Bone marrow (tissue), 2 donors: ENCODE data around the gene TAS1R3.
"Not testable (repeated sequence)": the region's sequence is repeated elsewhere in the genome, so short reads cannot be mapped to it uniquely, and the experiment has no call there.

Experiments used
- DNase-seq, 2 donors: peaks; one replicate each; lab custom pipeline; 2025; lab: John Stamatoyannopoulos, UW

The TAS1R3 gene

GRCh38 chr1:1354271-1355247 is 23.5 kb downstream of the TAS1R3 start:
- DNase-seq = no peak

DNA sequence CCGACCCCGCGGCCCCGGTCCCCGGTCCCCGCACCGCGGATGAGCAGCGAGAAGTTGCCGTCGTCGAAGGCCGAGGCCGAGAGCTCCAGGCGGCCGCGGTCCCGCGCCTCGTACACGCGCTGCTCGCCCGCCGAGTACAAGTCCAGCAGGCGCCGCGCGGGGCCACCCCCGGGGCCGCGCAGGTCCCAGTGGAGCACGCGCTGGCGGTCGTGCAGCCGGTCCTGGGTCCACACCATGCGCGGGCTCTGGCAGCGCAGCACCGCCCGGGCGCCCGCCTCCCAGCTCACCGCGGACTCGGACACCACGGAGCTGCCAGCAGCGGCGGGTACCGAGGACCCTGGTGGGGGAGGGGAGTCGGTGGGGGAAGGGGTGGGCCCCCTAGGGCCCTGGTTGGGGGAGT is 24.3 kb downstream of the TAS1R3 start:
- no peak for DNase-seq

- no peak for DNase-seq
Observed at GRCh38 chr1:1356166-1356795, 25.2 kb downstream of the TAS1R3 start.

DNA sequence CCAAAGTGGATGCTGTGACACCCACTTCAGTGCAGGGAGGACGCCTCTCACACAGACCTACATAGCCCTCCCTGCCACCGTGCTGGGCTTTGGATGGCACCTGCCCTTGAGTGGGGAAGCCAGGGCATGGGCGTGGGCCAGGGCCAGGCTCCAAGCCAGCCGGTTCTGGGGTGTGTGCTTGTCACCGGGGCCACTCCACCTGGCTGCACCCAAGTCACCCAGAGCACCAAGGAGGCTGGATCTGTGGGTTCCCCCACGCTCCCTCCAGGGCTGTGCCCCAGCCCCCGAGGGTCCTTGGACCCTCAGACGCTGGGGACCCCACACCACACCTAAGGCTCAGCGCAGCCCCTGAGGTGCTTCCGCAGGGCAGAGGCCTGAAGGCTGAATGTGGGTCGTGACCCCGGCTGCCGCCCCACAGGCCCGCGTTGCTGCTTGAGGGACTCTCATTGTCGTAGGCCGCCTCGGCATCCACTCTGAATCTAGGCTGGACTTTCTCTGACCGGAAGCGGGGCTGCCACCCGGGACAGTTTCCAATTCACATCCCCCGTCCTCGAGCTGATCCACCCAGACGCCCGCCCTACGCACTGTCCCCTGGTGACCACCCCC is 25.8 kb downstream of the TAS1R3 start:
- DNase-seq = no peak

- no peak for DNase-seq
Observed at GRCh38 chr1:1357871-1358432, 26.9 kb downstream of the TAS1R3 start.

DNA sequence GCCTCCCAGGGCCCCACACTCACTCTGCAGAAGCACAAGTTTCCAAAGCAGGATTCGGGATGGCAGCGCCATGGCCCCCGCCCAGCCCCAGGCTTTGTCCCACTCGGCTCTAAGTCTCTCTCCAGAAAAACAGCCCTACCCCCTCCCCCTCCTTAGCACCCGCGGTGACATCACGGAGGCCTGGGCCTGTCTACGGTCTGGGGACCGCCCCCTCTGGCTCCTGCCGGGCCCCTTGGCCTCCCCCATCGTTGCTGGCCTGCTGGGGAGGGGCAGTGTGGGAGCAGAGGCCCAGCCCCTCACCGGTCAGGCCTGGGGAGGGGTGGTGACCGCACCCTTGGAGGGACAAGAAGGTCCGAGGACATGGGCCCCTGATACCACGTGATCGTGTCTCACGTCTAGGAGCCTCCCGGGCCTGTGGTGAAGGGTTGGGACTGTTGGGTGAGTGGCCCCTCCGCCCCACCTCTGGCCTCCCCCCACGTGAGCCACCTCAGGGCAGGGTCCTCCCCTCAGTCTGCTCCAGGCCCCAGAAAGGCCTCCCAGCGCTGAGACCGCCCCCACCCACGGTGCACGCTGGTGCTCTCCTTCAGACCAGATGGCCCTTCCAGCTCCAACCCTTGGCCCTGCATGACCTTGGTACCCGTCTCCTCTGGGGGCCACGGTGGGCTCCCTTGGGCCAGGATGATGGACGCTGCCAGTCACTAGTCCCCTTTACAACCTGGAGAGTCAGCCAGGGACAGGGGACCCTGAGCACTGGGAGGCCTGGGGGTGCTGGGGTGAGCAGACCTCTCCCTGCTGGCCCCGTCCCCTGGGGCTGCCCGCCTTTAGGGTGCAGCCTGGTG is 27.6 kb downstream of the TAS1R3 start, which contains the start of gene MXRA8:
Gene MXRA8 (minus strand): TSS at position 123 of the 839 bp plus-strand sequence. CDS start 51 bp downstream, at position 72.
- DNase-seq = no peak

- DNase-seq = no peak
Observed at GRCh38 chr1:1359308-1359663, 28.2 kb downstream of the TAS1R3 start.

- no peak for DNase-seq
Observed at GRCh38 chr1:1359664-1360468, 28.8 kb downstream of the TAS1R3 start.

DNA sequence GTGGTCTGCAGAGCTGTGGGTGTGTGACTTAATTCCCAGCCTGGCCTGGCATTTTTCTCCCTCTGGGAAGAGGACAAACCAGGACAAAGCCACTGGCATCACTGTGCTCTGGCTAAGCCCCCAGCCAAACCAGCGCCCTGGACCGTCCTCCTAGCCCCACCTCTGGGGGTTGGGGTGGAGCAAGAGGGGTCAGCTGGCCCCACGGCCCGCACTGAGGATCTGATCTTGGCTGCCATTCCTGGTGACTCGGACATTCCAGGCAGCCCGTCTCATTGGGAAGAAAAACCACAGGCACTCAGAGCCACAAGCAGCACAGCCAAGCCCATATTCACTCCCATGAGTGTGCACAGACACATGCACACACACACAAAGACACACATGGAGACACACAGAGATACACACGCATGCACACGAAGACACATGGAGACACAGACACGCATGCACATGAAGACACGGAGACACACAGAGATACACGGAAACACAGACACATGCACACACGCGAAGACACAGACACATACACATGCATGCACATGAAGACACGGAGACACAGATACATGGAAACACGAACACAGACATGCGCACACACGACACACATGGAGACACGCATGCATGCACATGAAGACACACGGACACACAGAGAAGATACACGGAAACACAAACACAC is 29.6 kb downstream of the TAS1R3 start:
- no peak for DNase-seq

GRCh38 chr1:1361233-1361981 is 30.3 kb downstream of the TAS1R3 start:
- no peak for DNase-seq

DNA sequence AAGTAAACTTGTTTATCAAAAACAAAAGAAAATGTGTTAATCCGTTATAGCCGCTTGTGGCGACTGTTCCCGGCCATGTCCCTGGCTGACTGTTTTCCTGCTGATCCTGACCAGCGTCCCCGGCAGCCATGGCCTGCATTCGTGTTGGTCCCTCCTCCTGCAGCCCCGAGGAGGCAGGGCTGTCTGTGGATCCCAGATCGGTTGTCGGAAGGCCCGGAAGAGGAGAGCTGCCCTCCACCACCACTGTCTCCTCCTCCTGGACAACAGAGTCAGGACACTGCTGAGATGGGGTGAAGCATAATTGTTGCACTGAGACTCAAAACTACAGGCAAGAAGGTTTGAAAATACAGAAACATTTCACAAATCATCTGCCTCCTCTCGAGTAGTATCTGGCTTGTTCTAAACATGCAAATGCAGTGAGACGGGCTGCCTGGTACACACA is 30.9 kb downstream of the TAS1R3 start:
- no peak for DNase-seq

DNA sequence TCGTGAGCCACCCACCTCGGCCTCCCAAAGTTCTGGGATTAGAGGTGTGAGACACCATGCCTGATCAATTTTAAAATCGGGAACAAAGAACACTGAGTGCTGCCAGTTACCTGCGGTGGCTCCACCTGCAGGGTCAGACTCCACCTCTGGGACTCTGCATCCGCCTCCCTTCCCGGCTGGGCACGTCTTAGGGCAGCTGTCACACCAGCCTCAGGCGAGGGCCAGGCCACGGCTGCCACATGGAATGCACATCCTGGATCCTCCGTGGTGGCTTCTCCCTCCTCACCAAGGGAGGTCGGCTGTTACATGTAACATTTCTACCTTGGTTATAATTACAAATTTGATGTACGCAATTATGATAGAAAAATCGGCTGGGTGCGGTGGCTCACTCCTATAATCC is 33.2 kb downstream of the TAS1R3 start:
- no peak for DNase-seq

DNA sequence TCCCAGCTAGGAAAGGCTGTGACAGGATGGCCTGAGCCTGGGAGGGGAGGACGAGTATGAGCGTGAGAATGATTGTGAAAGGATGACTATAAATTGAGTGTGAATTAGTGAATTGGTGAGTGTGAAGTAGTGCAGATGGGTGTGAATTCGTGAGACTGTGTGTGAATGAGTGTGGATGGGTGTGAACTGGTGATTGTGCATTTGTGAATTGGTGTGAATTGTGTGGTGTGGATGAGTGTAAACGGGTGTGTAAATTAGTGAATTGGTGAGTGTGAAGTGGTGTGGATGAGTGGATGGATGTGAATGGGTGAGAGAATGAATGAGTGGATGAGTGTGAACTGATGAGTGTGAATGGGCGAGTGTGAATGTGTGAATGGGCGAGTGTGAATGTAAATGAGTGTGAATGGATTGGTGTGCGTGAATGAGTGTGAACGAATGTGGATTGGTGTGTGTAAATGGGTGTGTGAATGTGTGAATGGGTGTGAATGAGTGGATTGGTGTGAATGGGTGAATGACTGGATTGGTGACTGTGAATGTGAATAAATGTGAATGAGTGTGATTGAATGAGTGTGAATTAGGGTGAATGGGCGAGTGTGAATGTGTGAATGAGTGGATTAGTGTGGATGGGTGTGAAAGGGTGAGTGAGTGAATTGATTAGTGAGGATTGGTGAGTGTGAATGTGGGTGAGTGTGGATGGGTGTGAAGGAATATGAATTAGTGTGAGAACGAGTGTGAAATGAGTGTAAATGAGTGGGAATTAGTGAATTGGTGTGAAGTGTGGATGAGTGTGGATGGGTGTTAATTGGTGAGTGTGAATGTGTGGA is 35.0 kb downstream of the TAS1R3 start:
- DNase-seq = no peak

DNA sequence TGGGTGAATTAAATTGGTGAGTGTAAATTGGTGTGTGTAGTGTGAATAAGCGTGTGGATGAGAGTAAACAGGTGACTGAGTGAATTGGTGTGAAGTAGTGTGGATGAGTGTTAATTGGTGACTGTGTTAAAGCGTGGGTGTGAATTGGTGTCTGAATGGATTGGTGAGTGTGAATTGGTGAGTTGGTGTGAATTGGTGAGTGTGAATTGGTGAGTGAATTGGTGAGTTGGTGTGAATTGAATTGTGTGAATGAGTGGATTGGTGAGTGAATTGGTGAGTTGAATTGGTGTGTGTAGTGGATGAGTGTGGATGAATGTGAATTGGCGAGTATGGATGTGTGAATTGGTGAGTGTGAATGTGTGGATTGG is 35.6 kb downstream of the TAS1R3 start:
- no peak for DNase-seq

- DNase-seq = no peak
Observed at GRCh38 chr1:1367315-1367714, 36.2 kb downstream of the TAS1R3 start.

DNA sequence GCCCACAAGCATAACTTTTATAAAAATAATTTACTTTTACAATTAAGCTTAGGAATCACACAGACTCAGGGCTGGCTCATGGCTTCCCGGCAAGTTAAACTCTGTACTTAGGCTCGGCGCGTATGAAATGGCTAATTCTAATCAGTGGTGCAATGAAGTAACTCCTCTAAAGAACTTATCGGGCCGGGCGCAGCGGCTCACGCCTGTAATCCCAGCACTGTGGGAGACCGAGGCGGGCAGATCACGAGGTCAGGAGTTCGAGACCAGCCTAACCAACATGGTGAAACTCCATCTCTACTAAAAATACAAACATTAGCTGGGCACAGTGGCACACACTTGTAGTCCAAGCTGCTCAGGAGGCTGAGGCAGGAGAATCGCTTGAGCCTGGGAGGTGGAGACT is 39.0 kb downstream of the TAS1R3 start:
- DNase-seq = not testable (repeated sequence)

GRCh38 chr1:1370771-1371300 is 39.8 kb downstream of the TAS1R3 start:
- DNase-seq = no peak

DNA sequence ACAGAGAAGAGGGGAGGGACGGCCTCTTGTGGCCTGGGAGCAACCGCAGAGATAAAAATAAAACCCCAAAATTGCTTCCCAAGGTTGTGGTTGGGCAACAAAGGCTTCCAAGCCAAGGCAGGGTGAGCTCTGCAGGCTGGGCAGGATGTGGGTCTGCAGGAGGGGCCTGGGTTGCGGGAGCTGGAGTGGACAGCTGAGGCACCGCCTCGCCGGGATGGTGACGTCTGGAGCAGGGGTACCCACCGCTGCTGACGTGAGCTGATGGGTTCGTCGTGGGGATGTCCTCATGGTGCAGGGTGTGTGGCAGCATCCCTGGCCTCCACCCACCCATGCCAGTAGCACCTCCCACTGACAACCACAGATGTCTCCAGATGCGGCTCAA is 40.3 kb downstream of the TAS1R3 start:
- no peak for DNase-seq
